CD14-positive monocyte (primary cell): ENCODE measurements around the gene SLC4A3. TPM values are rescaled to one million over a fixed set of nuclear protein-coding genes. Genes with fewer than 3 reads are reported as not detected.

Experiments
- DNase-seq, 3 donors: peaks; one replicate each; pipeline ENCODE4 v3.0.0-alpha.2; 2011 to 2022
- H2AFZ ChIP-seq: 2 replicates; pipeline ENCODE4 v1.6.0; 2012; ENCODE audit warnings: mild to moderate bottlenecking, low read depth, low read length, inconsistent platforms; ENCODE audit not compliant: insufficient read depth, poor library complexity, severe bottlenecking
- H3K27ac ChIP-seq, 2 donors: 1 replicate in 1 of 2; 2 replicates in 1 of 2; pipeline ENCODE4 v1.5.1; 2012 to 2013; ENCODE audit warnings: low read length in 2 of 2, control low read depth in 1 of 2, inconsistent platforms in 1 of 2, low read depth in 1 of 2, mild to moderate bottlenecking in 1 of 2
- H3K27me3 ChIP-seq, 2 donors: one replicate each; pipeline versions ENCODE4 v1.6.0 to v1.6.1; 2011 to 2013; ENCODE audit warnings: low read length in 2 of 2; ENCODE audit not compliant: control insufficient read depth in 2 of 2, insufficient read depth in 2 of 2
- H3K36me3 ChIP-seq, 2 donors: replicated peaks in 1 of 2; 1 replicate in 1 of 2; 2 replicates in 1 of 2; pipeline versions ENCODE4 v1.5.1 to v1.6.1; 2012 to 2013; ENCODE audit warnings: low read length in 2 of 2, control low read depth in 1 of 2, inconsistent platforms in 1 of 2, mild to moderate bottlenecking in 1 of 2; ENCODE audit not compliant: insufficient read depth in 2 of 2, control insufficient read depth in 1 of 2
- H3K4me1 ChIP-seq, 2 donors: 1 replicate in 1 of 2; 2 replicates in 1 of 2; pipeline versions ENCODE4 v1.5.1 to v1.6.1; 2012 to 2013; ENCODE audit warnings: low read length in 2 of 2, control low read depth in 1 of 2, inconsistent platforms in 1 of 2, mild to moderate bottlenecking in 1 of 2, moderate library complexity in 1 of 2; ENCODE audit not compliant: insufficient read depth in 2 of 2, control insufficient read depth in 1 of 2
- H3K4me2 ChIP-seq: replicated peaks from 2 replicates; pipeline ENCODE3; 2012; ENCODE audit warnings: low read length, moderate library complexity, mild to moderate bottlenecking; ENCODE audit not compliant: poor library complexity, severe bottlenecking; ENCODE audit errors: extremely low read depth
- H3K4me3 ChIP-seq, 3 experiments: fragments of 200-600 bp in 1 of 3; sonication (generic) in 1 of 3; replicated peaks in 1 of 3; 1 replicate in 2 of 3; 2 replicates in 1 of 3; pipeline ENCODE4 v1.5.1; 2011 to 2013; ENCODE audit warnings: low read length in 3 of 3, mild to moderate bottlenecking in 3 of 3, control low read depth in 2 of 3, low read depth in 2 of 3, inconsistent platforms in 1 of 3, moderate library complexity in 1 of 3
- H3K79me2 ChIP-seq: 2 replicates; pipeline ENCODE4 v1.6.0; 2012; ENCODE audit warnings: mild to moderate bottlenecking, control low read depth, inconsistent platforms, low read length, moderate library complexity; ENCODE audit not compliant: insufficient read depth
- H3K9ac ChIP-seq: 2 replicates; pipeline ENCODE4 v1.6.0; 2017; ENCODE audit warnings: low read length, mild to moderate bottlenecking; ENCODE audit not compliant: insufficient read depth, poor library complexity, severe bottlenecking
- H3K9me3 ChIP-seq, 2 donors: replicated peaks in 1 of 2; 1 replicate in 1 of 2; 2 replicates in 1 of 2; pipeline versions ENCODE4 v1.5.1 to v1.6.1; 2012 to 2013; ENCODE audit warnings: low read length in 2 of 2, control low read depth in 1 of 2; ENCODE audit not compliant: control insufficient read depth in 1 of 2, insufficient read depth in 1 of 2
- H4K20me1 ChIP-seq: 2 replicates; pipeline ENCODE4 v1.6.0; 2012; ENCODE audit warnings: mild to moderate bottlenecking, low read length, control low read depth, moderate library complexity; ENCODE audit not compliant: insufficient read depth
- H3K27ac Mint-ChIP-seq, 7 donors: one replicate each; pipeline ENCODE4 v1.8.0; 2020; ENCODE audit warnings: mild to moderate bottlenecking in 7 of 7, mixed read lengths in 7 of 7, moderate library complexity in 6 of 7, inconsistent platforms in 2 of 7
- H3K27me3 Mint-ChIP-seq, 3 donors: one replicate each; pipeline ENCODE4 v1.8.0; 2021 to 2022; ENCODE audit warnings: low read depth in 3 of 3, mild to moderate bottlenecking in 3 of 3, mixed read lengths in 3 of 3, moderate library complexity in 3 of 3, inconsistent platforms in 1 of 3
- H3K36me3 Mint-ChIP-seq, 2 donors: one replicate each; pipeline ENCODE4 v1.8.0; 2020; ENCODE audit warnings: mixed read lengths in 2 of 2, inconsistent platforms in 1 of 2, mild to moderate bottlenecking in 1 of 2
- H3K4me1 Mint-ChIP-seq: one replicate; pipeline ENCODE4 v1.8.0; 2020; ENCODE audit warnings: mild to moderate bottlenecking, mixed read lengths
- H3K4me3 Mint-ChIP-seq, 2 donors: one replicate each; pipeline ENCODE4 v1.8.0; 2020; ENCODE audit warnings: mild to moderate bottlenecking in 2 of 2, mixed read lengths in 2 of 2, moderate library complexity in 1 of 2
- H3K9me3 Mint-ChIP-seq, 7 donors: one replicate each; pipeline ENCODE4 v1.8.0; 2020 to 2022; ENCODE audit warnings: mixed read lengths in 7 of 7, mild to moderate bottlenecking in 6 of 7, moderate library complexity in 6 of 7, inconsistent platforms in 2 of 7
- CTCF ChIP-seq: fragments of 200-600 bp; IDR thresholded peaks from one replicate; pipeline ENCODE4 v1.8.0; 2022; ENCODE audit warnings: antibody characterized with exemption, mild to moderate bottlenecking
- WGBS: methylation state at CpG from one replicate; pipeline ENCODE4 v1.1.5; 2013; ENCODE audit warnings: missing lambda C conversion rate; ENCODE audit not compliant: insufficient coverage; 5-methylcytosine and 5-hydroxymethylcytosine counted together
- intact Hi-C, 2 donors: fragments of 100-400 bp; cut with micrococcal nuclease; formaldehyde crosslinking; loops; one replicate each; pipeline versions ENCODE4 v1.15.0 to v1.15.1; 2023
- polyA plus RNA-seq, 3 donors: library from polyadenylated mRNA; depleted of rRNA in 1 of 3; unstranded in 2 of 3; stranded (reverse) in 1 of 3; fragments of 300-500 nt in 2 of 3; fragments of >200 nt in 1 of 3; fragmentation: Illumina TruSeq in 2 of 3; gene quantifications; 1 replicate in 2 of 3; 2 replicates in 1 of 3; pipeline ENCODE4 v1.2.3, GENCODE V29; 2012 to 2021

Gene SLC4A3
- polyA plus RNA-seq, 3 donors = 0.31 TPM; not detected in 2

GRCh38 chr2:219621935-219622334 lies 5.5 kb upstream of the SLC4A3 start:
- no peak for TF ChIP-seq CTCF
- H3K27me3 ChIP-seq = peaks cover 8 to 25% of the 10 kb centered on the region in 2 donors
- no peak overlapping the region for H2AFZ ChIP-seq
- no peak for DNase-seq
- no peak overlapping the region for H3K4me2 ChIP-seq
- peaks cover 21 to 30% (median 25%) of the 10 kb centered on the region in 3 donors for H3K27me3 Mint-ChIP-seq
- H3K27ac Mint-ChIP-seq = peak overlapping the region in 1 of 7 donors; percentile 74
- no peaks in the 10 kb centered on the region for H3K79me2 ChIP-seq
- no peak overlapping the region for H3K4me3 Mint-ChIP-seq
- H3K4me1 ChIP-seq = no peaks in the 10 kb centered on the region
- H3K36me3 ChIP-seq = peaks cover 0 to 3% of the 10 kb centered on the region in 2 donors
- no peaks in the 10 kb centered on the region for H4K20me1 ChIP-seq
- peaks cover 4% of the 10 kb centered on the region for H3K4me1 Mint-ChIP-seq
- WGBS = no CpG with 5 or more reads among the region's 4 CpGs
- peaks cover 0 to 2% (median under 1%) of the 10 kb centered on the region in 7 donors for H3K9me3 Mint-ChIP-seq
- no peak overlapping the region for H3K27ac ChIP-seq
- peaks cover under 1 to 3% of the 10 kb centered on the region in 2 donors for H3K36me3 Mint-ChIP-seq
- H3K4me3 ChIP-seq = no peak overlapping the region
- intact Hi-C loops = no loop called here
- H3K9ac ChIP-seq = no peak overlapping the region
- H3K9me3 ChIP-seq = peaks cover 2% of the 10 kb centered on the region in 2 donors

- intact Hi-C loops = no loop called here
- Mint-ChIP-seq H3K9me3 (peaks cover 0 to 4% (median 3%) of the 10 kb centered on the region in 7 donors), H3K4me3 (no peak overlapping the region), H3K27me3 (peaks cover 23 to 33% (median 28%) of the 10 kb centered on the region in 3 donors), H3K4me1 (peaks cover 6% of the 10 kb centered on the region), H3K27ac (no peak overlapping the region), H3K36me3 (no peaks in the 10 kb centered on the region)
- no peak overlapping the region for H3K4me3 ChIP-seq
- H2AFZ ChIP-seq = no peak overlapping the region
- H4K20me1 ChIP-seq = no peaks in the 10 kb centered on the region
- no peak overlapping the region for H3K27ac ChIP-seq
- H3K9me3 ChIP-seq = peaks cover 4% of the 10 kb centered on the region in 2 donors
- peaks cover 0 to under 1% of the 10 kb centered on the region in 2 donors for H3K4me1 ChIP-seq
- no CpG with 5 or more reads among the region's 2 CpGs for WGBS
- no peaks in the 10 kb centered on the region for H3K79me2 ChIP-seq
- no peak overlapping the region for H3K4me2 ChIP-seq
- peaks cover 10 to 27% of the 10 kb centered on the region in 2 donors for H3K27me3 ChIP-seq
- H3K36me3 ChIP-seq = no peaks in the 10 kb centered on the region
- H3K9ac ChIP-seq = no peak overlapping the region
- TF ChIP-seq CTCF = no peak
- DNase-seq = no peak
Measured at GRCh38 chr2:219622472-219622871, 5.0 kb upstream of the SLC4A3 start.
